DMS53 treated with DMSO at 0.1 percent for 48 hours (cell line): Measurements from ENCODE around the gene SORCS2.

ENCODE experiments used
- DNase-seq: peaks from one replicate; lab custom pipeline; 2025; ENCODE audit not compliant: unreplicated experiment; lab: John Stamatoyannopoulos, UW

The SORCS2 gene

GRCh38 chr4:7461230-7461629 lies 268.9 kb downstream of the SORCS2 start:
- no peak for DNase-seq

- DNase-seq: peak; percentile 30
Measured at GRCh38 chr4:7462509-7462971, 270.2 kb downstream of the SORCS2 start.

- DNase-seq: no peak
Measured at GRCh38 chr4:7463566-7464258, 271.4 kb downstream of the SORCS2 start.

GRCh38 chr4:7464259-7464655 lies 271.9 kb downstream of the SORCS2 start:
- DNase-seq: no peak

- DNase-seq: no peak
Measured at GRCh38 chr4:7465017-7465416, 272.7 kb downstream of the SORCS2 start.

- no peak for DNase-seq
Measured at GRCh38 chr4:7466215-7466614, 273.9 kb downstream of the SORCS2 start.

- DNase-seq: no peak
Measured at GRCh38 chr4:7466904-7467303, 274.6 kb downstream of the SORCS2 start.

- no peak for DNase-seq
Measured at GRCh38 chr4:7467471-7467870, 275.1 kb downstream of the SORCS2 start.

GRCh38 chr4:7469023-7469422 lies 276.7 kb downstream of the SORCS2 start:
- no peak for DNase-seq

GRCh38 chr4:7470111-7470510 lies 277.8 kb downstream of the SORCS2 start:
- DNase-seq: no peak

GRCh38 chr4:7470522-7471128 lies 278.3 kb downstream of the SORCS2 start:
- no peak for DNase-seq

- DNase-seq: no peak
Measured at GRCh38 chr4:7472442-7473013, 280.2 kb downstream of the SORCS2 start.

GRCh38 chr4:7473081-7473480 lies 280.7 kb downstream of the SORCS2 start:
- no peak for DNase-seq

GRCh38 chr4:7474320-7474719 lies 282.0 kb downstream of the SORCS2 start:
- DNase-seq: no peak

GRCh38 chr4:7475207-7475606 lies 282.9 kb downstream of the SORCS2 start:
- DNase-seq: no peak

- no peak for DNase-seq
Measured at GRCh38 chr4:7476820-7477219, 284.5 kb downstream of the SORCS2 start.

- no peak for DNase-seq
Measured at GRCh38 chr4:7477695-7478094, 285.4 kb downstream of the SORCS2 start.

- DNase-seq: no peak
Measured at GRCh38 chr4:7478665-7479064, 286.3 kb downstream of the SORCS2 start.

- no peak for DNase-seq
Measured at GRCh38 chr4:7480423-7480822, 288.1 kb downstream of the SORCS2 start.

- DNase-seq: no peak
Measured at GRCh38 chr4:7481227-7481626, 288.9 kb downstream of the SORCS2 start.

- DNase-seq: no peak
Measured at GRCh38 chr4:7485096-7485495, 292.8 kb downstream of the SORCS2 start.

- no peak for DNase-seq
Measured at GRCh38 chr4:7486101-7486500, 293.8 kb downstream of the SORCS2 start.
